GM18870 (cell line): ENCODE results near the gene GNG7.
"Not testable (repeated sequence)": the region's sequence is repeated elsewhere in the genome, so short reads cannot be mapped to it uniquely, and the experiment has no call there.

Experiments
- ATAC-seq: cut with Tn5 transposase; IDR thresholded peaks from one replicate; pipeline ENCODE4 v1.9.1; 2021; ENCODE audit warnings: moderate library complexity; ENCODE audit not compliant: unreplicated experiment

The GNG7 gene

GRCh38 chr19:2678044-2678671 is 24.3 kb downstream of the GNG7 start:
- ATAC-seq = no peak

GRCh38 chr19:2676823-2677222 is 25.7 kb downstream of the GNG7 start:
- ATAC-seq = no peak

GRCh38 chr19:2675892-2676291 is 26.6 kb downstream of the GNG7 start:
- no peak for ATAC-seq

- ATAC-seq = no peak
Observed at GRCh38 chr19:2670217-2670616, 32.3 kb downstream of the GNG7 start.

GRCh38 chr19:2668175-2668763 is 34.2 kb downstream of the GNG7 start:
- no peak for ATAC-seq

GRCh38 chr19:2667349-2667748 is 35.1 kb downstream of the GNG7 start:
- not testable (repeated sequence) for ATAC-seq

- no peak for ATAC-seq
Observed at GRCh38 chr19:2666344-2666994, 36.0 kb downstream of the GNG7 start.

- no peak for ATAC-seq
Observed at GRCh38 chr19:2665103-2665502, 37.4 kb downstream of the GNG7 start.

- no peak for ATAC-seq
Observed at GRCh38 chr19:2663920-2664571, 38.4 kb downstream of the GNG7 start.

GRCh38 chr19:2661615-2662014 is 40.9 kb downstream of the GNG7 start:
- no peak for ATAC-seq

- ATAC-seq = no peak
Observed at GRCh38 chr19:2659856-2660432, 42.5 kb downstream of the GNG7 start.

- ATAC-seq = no peak
Observed at GRCh38 chr19:2656533-2656932, 46.0 kb downstream of the GNG7 start.

GRCh38 chr19:2653710-2654707 is 48.5 kb downstream of the GNG7 start:
- no peak for ATAC-seq

GRCh38 chr19:2653218-2653617 is 49.3 kb downstream of the GNG7 start:
- no peak for ATAC-seq

GRCh38 chr19:2652504-2653099 is 49.9 kb downstream of the GNG7 start:
- no peak for ATAC-seq

- not testable (repeated sequence) for ATAC-seq
Observed at GRCh38 chr19:2651002-2651733, 51.3 kb downstream of the GNG7 start.

- no peak for ATAC-seq
Observed at GRCh38 chr19:2650515-2650914, 52.0 kb downstream of the GNG7 start.

- ATAC-seq = no peak
Observed at GRCh38 chr19:2648528-2648937, 54.0 kb downstream of the GNG7 start.

GRCh38 chr19:2648099-2648498 is 54.4 kb downstream of the GNG7 start:
- ATAC-seq = no peak
